ENCODE data around the gene ATP2B2. TPM values are rescaled to one million over a fixed set of nuclear protein-coding genes. Genes with fewer than 3 reads are reported as not detected.

Gene ATP2B2
- total and polyA plus RNA-seq, 9 of the 15 experiments (the other 6 are each of a cell fraction or from before 2014, with no cell fraction given) = 0.06 TPM; not detected in 8

- peak; percentile 37 for FAIRE-seq
- H4K20me1 ChIP-seq (replicated peaks; ENCODE audit: control insufficient read depth, insufficient read depth, low read length) = peaks cover 7% of the 10 kb centered on the region; the same call in 1 of the 2 replicates
- no peak overlapping the region for H3K27ac ChIP-seq (ENCODE audit: extremely low read depth, low read depth, low read length)
- intact Hi-C loops (cut with micrococcal nuclease) (no loop called here), in situ Hi-C loops (cut with MboI) (no loop called here)
- ChIA-PET CTCF (ENCODE audit: low intra/inter-chr PET ratio) (no interaction called here), POLR2A (interaction anchor here (1.0 kb wide), 1 partner anchor 9 kb away, joined by 4 read pairs; no protein-coding TSS in a partner anchor)
- no peaks in the 10 kb centered on the region for H3K36me3 ChIP-seq (ENCODE audit: control insufficient read depth, insufficient read depth, low read length)
- ATAC-seq = peak; percentile 48
- no peaks in the 10 kb centered on the region for H3K79me2 ChIP-seq (ENCODE audit: control insufficient read depth, insufficient read depth, low read length)
- H2AFZ ChIP-seq (ENCODE audit: low read depth, low read length) = no peak overlapping the region
- peaks cover 28 to 47% of the 10 kb centered on the region in 2 experiments for H3K27me3 ChIP-seq (ENCODE audit: control insufficient read depth in 2 of 2, insufficient read depth in 2 of 2, low read length in 2 of 2)
- no peak overlapping the region for H3K4me2 ChIP-seq (ENCODE audit: insufficient read depth, low read length)
- no TSS peak for BruUV-seq (replicated peaks)
- no peak overlapping the region for H3K4me3 ChIP-seq
- DNase-seq (ENCODE audit: extremely low read depth in 1 of 4, low spot score in 3 of 4) = peak in 1 of 4 experiments; percentile 36
- no peaks in the 10 kb centered on the region for H3K9me1 ChIP-seq (ENCODE audit: control insufficient read depth, insufficient read depth, low read length)
- H3K9ac ChIP-seq (ENCODE audit: insufficient read depth in 1 of 2, low read depth in 2 of 2, low read length in 2 of 2) = no peak overlapping the region; a peak in 1 of 4 replicates
- no peaks in the 10 kb centered on the region for H3K9me3 ChIP-seq (replicated peaks; ENCODE audit: control insufficient read depth, insufficient read depth, low read depth, low read length)
- peaks cover 0 to 5% of the 10 kb centered on the region in 2 experiments; a peak in 2 of 5 replicates for H3K4me1 ChIP-seq (replicated peaks in 1 of 2; ENCODE audit: control insufficient read depth in 2 of 2, insufficient read depth in 2 of 2, low read length in 2 of 2)
- 2% methylated on average over 7 of the region's 7 CpGs for WGBS (ENCODE audit: insufficient coverage, low coverage, missing lambda C conversion rate)
- TF ChIP-seq GTF2E2 (tag; IDR thresholded peaks at IDR 0.05) = no peak
- TF ChIP-seq TCF3 (CRISPR knock-in tag; IDR thresholded peaks at IDR 0.05) = peak; percentile 47; the same call in 1 of the 2 replicates
- no peak for TF ChIP-seq E4F1 (CRISPR knock-in tag; IDR thresholded peaks at IDR 0.05; ENCODE audit: borderline replicate concordance)
- TF ChIP-seq ATF7 (IDR thresholded peaks at IDR 0.05) = no peak
- TF ChIP-seq MBD2 (IDR thresholded peaks at IDR 0.05; ENCODE audit: borderline replicate concordance, low read depth) = no peak
- TF ChIP-seq ARID1B (IDR thresholded peaks at IDR 0.05) = peak; percentile 49
- TF ChIP-seq CREM (IDR thresholded peaks at IDR 0.05; ENCODE audit: low read depth) = 0 out of 2 replicates have a peak, but pooled peaks have one; percentile 24
- TF ChIP-seq PREB (CRISPR knock-in tag; IDR thresholded peaks at IDR 0.05) = no peak
- no peak for TF ChIP-seq CHD2 (IDR thresholded peaks at IDR 0.05; ENCODE audit: low read depth, low read length)
- TF ChIP-seq POLR3A (IDR thresholded peaks at IDR 0.05; ENCODE audit: borderline replicate concordance, extremely low read depth, insufficient read depth, insufficient read length) = no peak
- TF ChIP-seq TAL1 (IDR thresholded peaks at IDR 0.05) = peak; percentile 42
- no peak for TF ChIP-seq C11orf30 (IDR thresholded peaks at IDR 0.05; ENCODE audit: low read depth)
- TF ChIP-seq AFF4 (CRISPR knock-in tag; IDR thresholded peaks at IDR 0.05) = no peak
- TF ChIP-seq JUNB (CRISPR knock-in tag; conservative IDR thresholded peaks at IDR 0.05) = no peak
- TF ChIP-seq CBFA2T2 (conservative IDR thresholded peaks at IDR 0.05) = peak; percentile 57
These were observed 140.6 kb downstream of the ATP2B2 start for GRCh38 chr3:10364806-10365205.
